ENCODE measurements around the gene GAK.
"Not testable (repeated sequence)": the region's sequence is repeated elsewhere in the genome, so short reads cannot be mapped to it uniquely, and the experiment has no call there.

GAK gene

DNA sequence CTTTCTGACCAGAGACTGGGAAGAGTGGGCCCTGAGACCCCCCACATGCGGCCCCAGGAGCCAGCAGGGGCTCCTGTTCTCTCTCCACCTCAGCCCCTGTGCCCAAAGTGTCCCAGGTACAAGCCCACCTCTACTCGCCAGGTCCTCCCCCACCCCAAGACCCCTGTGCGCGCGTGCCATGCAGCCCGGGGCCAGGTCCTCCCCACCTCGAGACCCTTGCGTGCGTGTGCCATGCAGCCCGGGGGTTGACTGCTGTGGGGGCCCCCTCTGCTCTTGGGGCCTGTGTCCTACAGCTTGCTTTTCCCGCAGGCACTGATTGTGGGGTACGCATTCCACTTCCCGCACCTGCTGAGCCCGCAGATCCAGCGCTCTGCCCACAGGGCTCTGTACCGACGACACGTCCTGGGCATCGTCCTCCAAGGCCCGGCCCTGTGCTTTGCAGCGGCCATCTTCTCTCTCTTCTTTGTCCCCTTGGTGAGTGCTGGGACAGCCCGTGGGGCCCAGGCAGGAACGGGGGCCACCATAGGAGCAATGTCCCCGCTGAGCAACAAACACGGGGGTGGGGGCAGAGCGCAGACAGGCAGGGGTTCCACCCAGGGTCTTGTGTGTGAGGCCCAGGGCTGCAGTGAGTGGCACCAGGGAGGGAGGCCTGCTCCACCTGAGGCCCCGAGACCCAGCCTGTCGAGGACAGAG is 20.9 kb upstream of the GAK start:
- no peak for DNase-seq

DNA sequence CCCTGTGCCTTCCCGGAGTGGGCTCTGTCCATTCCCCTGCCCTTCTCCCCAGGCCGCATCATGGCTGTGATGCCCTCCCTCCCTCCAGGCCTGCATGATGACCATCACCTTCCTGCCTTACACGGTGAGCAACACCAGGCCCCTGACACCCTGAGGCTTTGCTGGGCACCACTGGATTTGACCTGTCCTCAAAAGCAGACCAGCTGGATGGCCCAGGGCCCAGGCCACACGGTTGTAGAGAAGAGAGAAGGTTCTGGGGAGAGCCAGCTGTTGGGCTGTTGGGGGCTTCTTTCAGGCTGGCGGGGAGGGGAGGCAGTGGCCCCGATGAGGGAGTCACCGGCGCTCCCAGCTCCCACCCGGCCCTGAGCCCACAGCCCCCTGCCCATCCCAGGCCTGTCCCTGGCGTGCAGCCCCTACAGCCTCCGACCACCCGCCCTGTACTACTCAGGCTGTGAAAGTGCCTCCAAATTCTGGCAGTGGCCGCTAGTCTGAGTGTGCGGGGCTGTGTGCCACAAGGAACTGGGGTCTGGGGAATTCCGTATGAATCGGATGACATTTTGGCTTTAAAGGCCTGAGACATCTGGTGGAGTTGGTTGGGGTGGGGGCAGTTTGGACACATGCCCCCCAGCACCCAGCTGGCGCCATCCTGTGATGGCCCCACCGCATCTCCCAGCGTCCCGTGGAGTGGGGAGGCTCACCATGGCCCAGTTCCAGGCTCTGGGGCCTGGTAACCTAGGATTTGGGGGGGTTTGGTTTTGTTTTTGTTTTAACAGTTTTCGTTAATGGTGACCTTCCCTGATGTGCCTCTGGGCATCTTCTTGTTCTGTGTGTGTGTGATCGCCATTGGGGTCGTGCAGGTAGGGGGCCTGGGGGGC is 19.7 kb upstream of the GAK start:
- no peak for DNase-seq

DNA sequence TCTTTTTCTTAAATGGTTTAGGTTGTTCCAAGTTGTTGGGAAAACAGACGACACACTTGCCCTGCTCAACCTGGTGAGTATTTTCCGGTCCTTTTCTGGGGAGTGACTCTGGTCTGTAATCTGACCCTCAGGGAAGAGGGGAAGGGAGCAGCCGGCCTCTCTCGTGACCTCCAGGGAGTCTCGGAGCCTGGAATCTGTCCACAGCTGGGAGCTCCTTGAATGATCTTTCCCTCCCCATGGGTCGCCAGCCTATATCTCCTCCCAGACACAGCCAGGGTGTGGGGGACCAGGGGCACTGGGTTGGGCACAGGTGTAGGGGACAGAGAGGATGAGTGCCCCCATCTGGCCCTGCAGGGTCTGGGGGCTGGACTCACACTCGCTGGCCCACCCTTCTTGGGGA is 19.1 kb upstream of the GAK start:
- no peak for DNase-seq

DNA sequence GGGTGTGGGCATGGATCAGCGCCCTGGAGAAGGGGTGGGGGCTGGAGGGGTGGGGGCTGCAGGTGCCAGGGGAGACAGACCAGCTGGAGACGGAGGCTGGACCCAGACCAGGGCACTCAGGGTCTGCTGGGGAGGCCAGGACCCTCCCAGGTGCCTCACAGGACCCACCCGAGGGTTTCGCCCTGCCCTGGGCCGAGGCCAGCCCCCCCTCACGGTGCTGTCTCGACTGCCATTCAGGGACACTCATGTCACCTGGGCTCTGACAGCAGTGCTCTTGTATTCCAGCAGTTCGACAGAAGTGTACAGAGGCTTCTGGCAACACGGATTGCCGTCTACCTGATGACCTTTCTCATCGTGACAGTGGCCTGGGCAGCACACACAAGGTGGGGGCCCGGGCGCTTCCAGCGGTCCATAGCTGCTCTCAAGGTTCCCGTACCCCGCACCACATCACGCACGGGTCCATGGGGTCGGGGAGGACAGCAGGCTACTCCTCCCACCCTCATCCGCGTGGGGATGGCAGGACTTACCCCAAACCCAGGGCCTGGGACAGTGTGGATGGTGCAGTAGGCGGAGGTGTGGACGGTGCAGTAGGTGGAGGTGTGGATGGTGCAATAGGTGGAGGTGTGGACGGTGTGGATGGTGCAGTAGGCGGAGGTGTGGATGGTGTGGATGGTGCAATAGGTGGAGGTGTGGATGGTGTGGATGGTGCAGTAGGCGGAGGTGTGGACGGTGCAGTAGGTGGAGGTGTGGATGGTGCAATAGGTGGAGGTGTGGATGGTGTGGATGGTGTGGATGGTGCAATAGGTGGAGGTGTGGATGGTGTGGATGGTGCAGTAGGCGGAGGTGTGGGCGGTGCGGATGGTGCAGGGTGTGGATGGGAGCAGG is 18.3 kb upstream of the GAK start:
- no peak for DNase-seq

DNA sequence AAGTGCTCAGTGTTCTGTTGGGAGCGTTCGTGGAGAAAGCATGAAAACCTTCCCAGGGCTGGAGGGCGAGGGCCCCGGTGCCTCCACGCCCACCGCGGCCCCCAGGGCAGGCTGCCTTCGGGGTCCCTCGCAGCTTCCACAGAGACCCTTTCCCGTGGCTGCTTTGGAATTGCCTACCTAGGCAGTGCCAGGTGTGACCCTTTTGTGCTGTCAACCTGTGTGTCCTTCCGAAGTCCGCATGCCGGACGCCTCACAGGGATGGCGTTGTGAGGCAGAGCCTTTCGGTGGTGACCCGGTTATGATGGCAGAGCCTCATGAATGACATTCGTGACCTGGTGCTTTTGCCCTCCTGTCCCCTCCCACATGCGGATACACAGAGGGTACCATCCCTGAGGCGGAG is 17.5 kb upstream of the GAK start:
- no peak for DNase-seq

DNA sequence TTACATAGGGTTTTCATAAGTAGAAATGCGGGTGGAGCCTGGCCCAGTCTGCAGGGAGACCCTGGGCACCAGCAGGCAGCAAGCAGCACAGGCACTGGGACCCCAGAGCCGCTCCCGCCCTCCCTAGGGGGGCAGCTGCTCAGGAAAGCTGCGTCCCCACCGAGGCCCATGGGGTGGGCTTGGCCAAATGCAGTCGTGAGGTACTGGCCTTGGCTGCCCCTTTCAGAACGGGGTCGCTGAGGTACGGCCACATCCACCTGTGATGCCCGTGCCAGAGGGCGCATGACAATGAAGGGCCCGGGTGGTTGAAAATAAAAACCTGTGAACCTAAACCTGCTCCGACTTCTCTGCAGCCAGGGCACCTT is 16.8 kb upstream of the GAK start:
- DNase-seq: no peak

DNA sequence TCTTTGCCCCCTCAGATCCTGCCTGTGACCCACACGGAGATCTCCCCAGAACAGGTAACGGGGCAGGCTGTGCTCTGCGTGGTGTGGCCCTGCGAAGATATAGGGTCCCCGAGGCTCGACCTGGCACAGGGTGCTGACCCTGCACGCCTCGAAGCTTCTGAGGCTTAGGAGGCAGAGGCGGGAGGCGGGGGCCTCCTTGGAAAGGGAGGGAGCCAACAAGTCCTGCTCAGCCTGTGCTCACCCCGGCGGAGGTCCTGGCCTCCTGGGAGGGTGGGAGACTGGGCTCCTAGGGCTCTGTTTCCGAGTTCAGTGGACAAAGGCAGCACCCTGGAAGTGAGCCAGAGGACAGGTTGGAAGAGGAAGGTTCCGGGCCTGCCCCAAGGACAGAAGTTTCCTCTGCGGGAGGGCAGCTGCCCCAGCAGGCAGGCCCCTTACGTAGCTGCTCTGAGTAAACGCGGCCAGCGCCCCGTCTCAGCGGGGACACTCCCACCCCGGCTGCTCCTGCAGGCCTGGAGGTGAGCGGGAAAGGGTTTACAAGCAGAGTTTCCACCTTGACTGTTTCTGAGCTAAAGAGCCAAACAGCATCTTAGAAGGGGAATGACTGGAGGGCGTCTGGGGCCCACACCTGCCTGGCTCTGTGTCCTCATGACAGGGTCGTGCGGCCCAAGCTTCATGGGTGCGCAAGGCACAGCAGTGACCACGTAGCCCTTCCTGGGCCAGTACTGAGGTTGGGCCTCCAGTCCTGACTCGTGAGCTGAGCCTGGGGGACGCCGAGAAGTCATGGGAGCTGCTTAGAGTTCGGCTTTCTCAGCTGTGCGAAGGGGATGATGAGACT is 16.2 kb upstream of the GAK start:
- no peak for DNase-seq

DNA sequence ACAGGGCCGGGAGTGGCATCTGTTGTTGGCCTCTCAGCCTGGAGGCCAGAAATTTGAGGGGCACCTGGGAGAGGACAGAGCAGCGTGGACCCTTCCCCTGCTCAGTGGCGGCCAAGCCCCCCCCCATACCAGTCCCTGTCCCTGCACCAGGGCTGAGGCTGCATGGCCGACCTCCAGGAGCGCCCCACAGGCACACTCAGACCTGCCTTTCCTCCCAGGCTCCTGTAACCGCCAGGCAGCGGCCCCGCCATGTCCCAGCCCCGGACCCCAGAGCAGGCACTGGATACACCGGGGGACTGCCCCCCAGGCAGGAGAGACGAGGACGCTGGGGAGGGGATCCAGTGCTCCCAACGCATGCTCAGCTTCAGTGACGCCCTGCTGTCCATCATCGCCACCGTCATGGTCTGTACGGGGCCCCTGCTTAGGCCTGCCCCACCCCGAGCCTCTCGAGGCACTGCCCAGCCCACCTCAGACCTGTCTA is 15.4 kb upstream of the GAK start:
- DNase-seq: no peak

DNA sequence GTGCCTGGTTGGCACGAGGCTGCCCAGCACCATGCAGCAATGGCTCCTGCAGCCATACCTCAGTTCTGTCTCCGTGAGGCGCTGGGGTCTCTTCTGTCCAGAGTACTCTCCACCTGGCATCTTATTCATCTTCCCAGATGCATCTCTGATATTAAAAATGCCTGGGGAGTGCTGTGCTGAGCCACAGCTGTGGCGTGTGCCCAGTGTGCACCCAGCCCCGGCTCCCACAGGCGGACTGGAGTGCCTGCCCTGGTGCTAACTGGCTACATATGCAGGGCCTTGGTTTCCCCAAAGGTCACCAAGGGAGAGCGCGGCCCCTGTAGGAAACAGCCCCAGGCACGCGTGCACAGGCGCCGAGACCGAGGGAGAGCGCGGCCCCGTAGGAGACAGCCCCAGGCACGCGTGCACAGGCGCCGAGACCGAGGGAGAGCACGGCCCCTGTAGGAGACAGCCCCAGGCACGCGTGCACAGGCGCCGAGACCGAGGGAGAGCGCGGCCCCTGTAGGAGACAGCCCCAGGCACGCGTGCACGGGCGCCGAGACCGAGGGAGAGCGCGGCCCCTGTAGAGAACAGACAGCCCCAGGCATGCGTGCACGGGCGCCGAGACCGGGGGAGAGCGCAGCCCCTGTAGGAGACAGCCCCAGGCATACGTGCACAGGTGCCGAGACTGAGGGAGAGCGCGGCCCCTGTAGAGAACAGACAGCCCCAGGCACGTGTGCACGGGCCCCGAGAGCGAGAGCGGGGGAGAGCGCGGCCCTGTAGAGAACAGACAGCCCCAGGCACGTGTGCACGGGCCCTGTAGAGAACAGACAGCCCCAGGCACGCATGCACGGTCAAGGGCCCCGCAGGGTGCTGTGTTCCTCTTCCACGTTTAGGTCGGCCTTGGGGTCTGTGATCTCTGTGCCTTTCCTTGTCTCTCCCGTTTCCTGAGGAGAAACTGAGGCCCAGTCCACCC is 14.7 kb upstream of the GAK start:
- no peak for DNase-seq

DNA sequence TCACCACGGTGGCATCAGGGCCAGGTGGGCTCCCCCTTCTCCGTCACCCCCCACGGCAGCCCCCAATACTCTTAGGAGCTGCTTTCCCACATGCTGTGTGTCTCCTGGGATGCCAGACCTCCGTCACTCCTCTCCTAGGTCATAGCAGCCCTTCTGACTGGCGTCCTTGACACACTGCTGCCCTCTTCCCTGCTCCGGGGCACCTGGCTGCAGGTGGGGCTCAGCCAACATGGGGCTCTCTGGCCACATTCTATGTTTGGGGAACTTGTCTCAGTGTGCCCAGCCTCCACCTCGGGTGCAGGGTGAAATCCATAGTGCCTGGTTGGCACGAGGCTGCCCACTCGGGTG is 14.0 kb upstream of the GAK start:
- DNase-seq: no peak

DNA sequence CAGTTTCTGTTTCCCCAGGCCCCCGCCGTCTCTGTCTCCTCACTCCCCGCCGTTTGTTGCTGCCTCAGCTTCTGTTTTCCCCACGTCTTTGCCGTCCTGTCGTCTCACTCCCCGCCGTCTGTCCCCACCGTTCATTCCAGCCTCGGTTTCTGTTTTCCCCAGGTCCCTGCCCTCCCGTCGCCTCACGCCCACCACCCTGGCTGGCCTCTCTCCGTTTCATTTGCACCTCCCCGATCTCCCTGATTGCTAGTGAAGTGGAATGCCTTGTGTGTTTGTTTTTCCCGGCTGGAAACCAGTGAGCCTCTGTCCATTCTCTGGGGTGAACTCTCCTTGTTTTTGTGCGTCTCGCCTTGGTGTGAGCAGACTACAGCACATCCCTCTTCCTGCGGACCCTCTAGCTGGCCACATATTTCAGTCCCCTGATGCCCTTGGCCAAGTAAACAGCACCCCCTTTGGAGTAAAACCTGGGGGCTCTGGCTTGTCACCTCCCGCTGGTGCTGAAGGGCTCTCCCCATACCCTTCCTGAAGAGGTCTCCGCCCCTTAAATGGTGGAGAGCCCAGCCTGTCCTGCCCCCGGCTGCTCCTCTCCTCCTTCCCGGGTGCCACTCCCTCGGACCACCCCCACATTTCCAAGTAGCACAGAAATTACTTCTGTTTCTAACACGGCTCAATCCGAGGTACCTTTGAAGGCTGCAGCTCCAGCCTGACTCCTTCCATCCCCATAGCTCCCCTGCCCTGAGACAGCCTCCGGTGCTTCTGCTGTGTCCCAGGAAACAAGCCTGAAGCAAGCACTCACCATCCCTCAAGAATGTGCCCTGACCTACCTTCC is 13.4 kb upstream of the GAK start:
- DNase-seq: no peak

DNA sequence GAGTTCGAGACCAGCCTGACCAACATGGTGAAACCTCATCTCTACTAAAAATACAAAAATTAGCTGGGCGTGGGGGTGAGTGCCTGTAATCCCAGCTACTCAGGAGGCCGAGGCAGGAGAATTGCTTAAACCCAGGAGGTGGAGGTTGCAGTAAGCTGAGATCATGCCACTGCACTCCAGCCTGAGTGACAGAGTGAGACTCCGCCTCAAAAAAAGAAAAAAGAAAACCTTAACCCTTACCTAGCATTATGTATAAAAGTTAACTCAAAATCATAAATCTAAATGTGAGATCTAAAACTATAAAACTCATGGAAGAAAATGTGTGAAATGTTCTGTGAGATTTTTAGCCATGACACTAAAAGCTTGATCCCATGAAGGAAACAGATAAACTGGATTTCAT is 7.4 kb upstream of the GAK start:
- DNase-seq: not testable (repeated sequence)

DNA sequence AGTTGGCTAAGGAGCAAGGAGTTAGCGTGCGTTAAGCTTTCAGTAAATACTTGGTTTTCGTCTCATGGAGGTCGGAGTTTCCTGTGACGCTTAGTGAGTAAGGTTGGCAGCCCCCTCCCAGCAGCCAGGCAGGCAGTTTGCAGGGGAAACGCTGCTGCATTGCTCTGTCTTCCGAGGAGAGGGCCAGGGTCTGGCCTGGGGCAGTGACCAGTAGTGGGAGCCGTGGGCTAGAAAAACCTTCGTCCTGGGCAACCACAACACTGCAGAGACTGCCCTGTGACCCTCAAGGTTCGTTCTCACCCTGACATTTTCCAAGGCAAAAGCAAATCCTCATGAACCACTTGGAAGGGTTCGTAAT is 576 bp upstream of the GAK start:
- DNase-seq: no peak

DNA sequence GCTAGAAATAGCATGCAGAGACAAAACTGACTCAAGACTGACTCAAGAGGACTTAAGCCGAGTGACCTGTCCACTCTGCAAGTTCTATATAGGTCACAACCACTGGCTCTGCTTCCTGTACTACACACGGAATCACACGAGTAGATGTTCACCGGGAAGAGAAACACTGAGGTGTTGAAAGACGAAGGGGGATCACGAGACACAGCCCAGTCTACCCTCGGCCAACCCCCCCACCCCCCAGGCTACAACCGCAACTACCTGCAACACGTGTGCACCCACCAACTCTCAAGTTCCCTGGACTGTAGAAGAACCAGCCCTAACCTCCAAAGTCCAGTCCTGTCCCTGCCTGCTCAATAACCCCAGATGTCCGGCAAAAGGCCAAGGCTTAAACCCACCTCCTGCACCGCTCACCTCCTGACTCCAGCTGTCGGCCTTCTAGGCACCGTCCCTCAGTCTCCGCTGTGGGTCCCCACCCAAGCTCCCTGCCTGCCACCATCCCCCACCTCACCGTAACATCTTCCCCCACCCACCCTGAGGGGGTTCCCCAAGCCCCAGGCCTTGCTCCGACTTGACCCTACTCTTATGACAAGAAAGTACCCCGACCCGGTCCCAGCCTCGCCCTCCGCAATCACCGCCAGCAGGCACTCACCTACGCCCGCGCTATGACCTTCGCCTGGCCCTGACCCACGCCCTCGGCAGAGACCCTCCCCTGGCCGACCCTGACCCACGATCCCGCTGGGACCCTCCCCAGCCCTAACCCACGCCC is 739 bp downstream of the GAK start:
- DNase-seq: no peak

DNA sequence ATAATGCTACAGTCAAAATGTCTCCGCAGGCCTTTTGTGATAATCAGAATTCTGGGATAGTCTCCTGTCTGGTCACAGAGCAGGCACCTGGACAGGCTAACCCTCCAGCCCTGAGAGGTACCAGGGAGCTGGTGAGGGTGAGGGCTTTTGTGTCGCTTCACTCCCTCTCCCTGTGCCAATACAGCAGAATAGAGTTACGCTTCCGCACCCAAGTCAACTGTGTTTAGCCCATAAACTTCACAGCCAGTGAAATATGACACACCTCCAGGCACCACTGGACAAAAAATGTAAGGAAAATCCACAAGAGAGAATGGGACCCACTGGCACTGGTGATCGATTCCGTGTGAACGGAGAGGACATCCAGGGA is 1.3 kb downstream of the GAK start:
- no peak for DNase-seq

DNA sequence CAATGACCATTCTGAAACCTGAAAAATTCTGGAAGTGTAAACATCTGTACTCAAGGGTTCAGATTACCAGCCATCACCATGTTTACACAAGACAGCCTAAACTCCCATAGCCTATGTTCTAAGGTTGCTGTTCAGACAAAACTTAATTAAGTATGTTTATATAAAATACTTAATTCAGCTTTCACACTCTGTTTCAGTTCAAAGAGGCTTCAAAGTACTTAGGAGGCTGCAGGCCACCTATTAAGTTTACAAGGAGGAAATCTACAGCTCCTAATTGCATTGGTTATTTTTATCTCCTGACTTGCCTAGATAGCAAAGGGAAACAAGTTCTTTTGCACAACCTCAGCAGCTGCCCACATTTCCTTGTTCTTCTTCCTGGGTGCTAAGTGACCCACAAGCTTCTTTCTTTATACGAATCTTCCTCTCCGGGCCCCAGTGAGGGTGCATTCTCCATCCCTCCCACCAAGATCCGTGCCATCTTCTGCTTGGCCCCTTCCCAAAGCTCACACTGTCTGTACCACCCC is 2.0 kb downstream of the GAK start:
- DNase-seq: no peak

DNA sequence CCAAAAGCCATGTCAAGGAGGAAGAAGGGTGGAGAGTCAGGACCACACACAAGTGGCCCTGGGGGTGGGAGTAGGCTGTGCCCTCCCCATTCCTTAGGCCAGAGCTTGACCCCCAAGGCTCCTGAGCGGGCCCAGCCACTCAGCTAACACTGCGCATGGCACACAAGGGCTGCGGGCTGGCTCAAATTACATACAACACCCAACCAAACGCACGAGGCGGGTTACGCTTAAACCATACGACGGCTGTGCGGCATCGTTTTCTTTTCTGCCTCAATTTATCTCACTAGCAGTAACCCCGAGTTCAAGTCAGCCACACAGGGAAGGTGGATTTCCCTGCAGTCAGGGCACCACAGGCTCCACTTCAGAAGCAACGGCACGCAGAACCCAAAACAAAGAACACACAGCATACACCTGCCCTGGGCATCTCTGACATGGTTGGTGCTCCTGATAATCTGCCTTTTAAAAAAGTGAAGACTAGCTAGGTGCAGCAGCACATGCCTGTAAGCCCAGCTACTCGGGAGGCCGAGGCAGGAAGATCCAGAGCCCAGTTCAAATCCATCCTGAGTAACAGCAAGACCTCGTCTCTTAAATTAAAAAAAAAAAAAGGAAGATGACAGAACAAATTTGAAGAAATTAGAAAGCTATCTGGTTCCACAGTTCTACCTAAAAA is 2.9 kb downstream of the GAK start:
- no peak for DNase-seq

DNA sequence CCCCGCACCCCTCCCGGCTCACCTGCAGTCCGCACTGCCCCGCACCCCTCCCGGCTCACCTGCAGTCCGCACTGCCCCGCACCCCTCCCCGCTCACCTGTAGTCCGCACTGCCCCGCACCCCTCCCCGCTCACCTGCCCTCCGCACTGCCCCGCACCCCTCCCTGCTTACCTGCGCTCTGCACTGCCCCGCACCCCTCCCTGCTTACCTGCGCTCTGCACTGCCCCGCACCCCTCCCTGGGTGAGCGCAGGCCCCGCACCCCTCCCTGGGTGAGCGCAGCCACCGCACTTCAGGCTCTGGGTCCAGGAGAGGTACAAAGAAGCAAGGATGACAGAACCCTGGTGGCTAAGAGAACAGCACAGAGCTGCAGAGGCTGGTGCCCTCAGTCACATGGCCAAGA is 4.5 kb downstream of the GAK start:
- not testable (repeated sequence) for DNase-seq

DNA sequence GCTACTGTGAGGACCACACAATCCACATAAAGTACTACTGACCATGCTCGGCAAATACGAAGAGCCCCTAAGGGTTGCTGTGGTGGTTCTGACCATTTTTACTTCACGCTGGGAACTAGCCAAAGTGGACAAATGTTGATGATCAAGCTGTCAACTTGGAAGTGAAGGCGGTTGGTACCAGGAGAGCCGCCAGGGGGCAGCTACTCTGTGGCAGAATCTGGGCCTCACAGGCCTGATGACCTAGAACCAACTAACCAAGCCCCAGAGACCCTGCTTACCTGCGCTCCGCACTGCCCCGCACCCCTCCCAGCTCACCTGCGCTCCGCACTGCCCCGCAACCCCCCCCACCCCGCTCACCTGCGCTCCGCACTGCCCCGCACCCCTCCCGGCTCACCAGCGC is 5.6 kb downstream of the GAK start:
- no peak for DNase-seq
